ENCODE measurements around the gene ACTR3.

ACTR3 gene

DNA sequence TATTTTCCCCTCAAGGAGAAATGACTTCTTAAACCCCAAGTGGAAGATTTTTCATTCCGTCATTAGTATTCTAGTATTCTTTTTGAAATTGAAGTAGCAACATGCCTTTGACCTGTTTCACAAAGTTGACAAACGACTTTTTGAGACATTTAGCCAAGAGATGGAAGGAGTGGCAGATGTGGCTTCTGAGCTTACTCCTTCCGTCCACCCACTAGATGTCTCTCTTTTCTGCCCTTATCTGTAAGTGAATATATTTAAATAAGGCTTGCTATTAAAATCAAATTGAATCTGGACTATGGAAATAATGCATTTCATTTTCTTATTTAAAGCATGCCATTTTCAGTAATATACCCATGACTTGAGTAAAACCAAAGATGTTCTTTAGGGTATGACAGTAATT lies 74.1 kb downstream of the ACTR3 start:
- H3K36me3 ChIP-seq (ENCODE audit: control insufficient read depth, insufficient read depth, low read length) = peaks cover 12% of the 10 kb centered on the region
- H3K9me3 ChIP-seq (ENCODE audit: control insufficient read depth, low read length) = no peaks in the 10 kb centered on the region
- no peak for DNase-seq
- H3K4me1 ChIP-seq (ENCODE audit: control insufficient read depth, insufficient read depth, low read length, poor library complexity, severe bottlenecking) = no peaks in the 10 kb centered on the region
- H3K27me3 ChIP-seq (replicated peaks; ENCODE audit: control insufficient read depth, insufficient read depth, low read length, poor library complexity, severe bottlenecking) = no peaks in the 10 kb centered on the region
- no peak overlapping the region for H3K4me3 ChIP-seq (ENCODE audit: insufficient read depth, low read depth, low read length, poor library complexity, severe bottlenecking)
- H3K27ac ChIP-seq (ENCODE audit: insufficient read depth, low read length, poor library complexity, severe bottlenecking) = no peak overlapping the region

DNA sequence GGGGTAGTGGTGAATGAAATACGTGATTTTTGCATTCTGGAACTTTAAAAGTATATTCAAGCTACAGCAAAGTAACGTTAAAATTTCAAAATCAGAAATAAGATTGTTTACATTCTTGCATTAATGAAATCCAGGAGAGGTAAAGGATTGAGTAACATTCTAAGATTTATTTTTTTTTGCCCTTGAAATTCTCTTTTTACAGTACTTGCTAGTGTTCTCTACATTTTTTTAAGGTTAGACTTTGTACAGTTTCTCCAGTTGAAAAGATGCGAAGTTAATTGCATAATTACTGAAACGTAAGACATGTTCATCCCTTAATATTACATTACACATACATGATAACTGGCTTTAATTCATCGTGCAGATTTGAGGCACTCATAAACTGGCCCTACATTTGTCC lies 74.5 kb downstream of the ACTR3 start:
- H3K27ac ChIP-seq (ENCODE audit: insufficient read depth, low read length, poor library complexity, severe bottlenecking) = no peak overlapping the region
- no peak for DNase-seq
- no peak overlapping the region for H3K4me3 ChIP-seq (ENCODE audit: insufficient read depth, low read depth, low read length, poor library complexity, severe bottlenecking)
- H3K9me3 ChIP-seq (ENCODE audit: control insufficient read depth, low read length) = no peaks in the 10 kb centered on the region
- no peaks in the 10 kb centered on the region for H3K4me1 ChIP-seq (ENCODE audit: control insufficient read depth, insufficient read depth, low read length, poor library complexity, severe bottlenecking)
- H3K27me3 ChIP-seq (replicated peaks; ENCODE audit: control insufficient read depth, insufficient read depth, low read length, poor library complexity, severe bottlenecking) = no peaks in the 10 kb centered on the region
- H3K36me3 ChIP-seq (ENCODE audit: control insufficient read depth, insufficient read depth, low read length) = peaks cover 7% of the 10 kb centered on the region

DNA sequence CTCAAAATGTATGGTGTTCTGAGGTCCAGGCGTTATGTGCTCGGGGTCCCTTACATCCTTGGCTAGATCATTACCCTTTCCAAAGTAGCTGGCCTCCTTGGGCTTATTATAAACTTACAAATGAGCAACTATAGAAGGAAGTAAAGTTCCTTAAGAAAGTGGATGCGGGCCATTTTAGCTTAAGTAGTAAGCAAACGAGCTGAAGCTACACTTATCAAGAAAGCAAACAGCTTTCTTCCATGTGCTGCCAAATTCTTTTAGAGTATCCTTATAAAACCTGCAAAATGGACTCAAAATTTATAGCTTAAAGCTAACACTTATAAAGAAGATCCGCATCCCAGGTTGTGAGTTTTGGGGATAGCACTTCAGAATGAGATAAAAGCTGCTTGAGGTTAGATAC lies 75.3 kb downstream of the ACTR3 start:
- H3K27ac ChIP-seq (ENCODE audit: insufficient read depth, low read length, poor library complexity, severe bottlenecking) = no peak overlapping the region
- DNase-seq = no peak
- H3K4me1 ChIP-seq (ENCODE audit: control insufficient read depth, insufficient read depth, low read length, poor library complexity, severe bottlenecking) = no peaks in the 10 kb centered on the region
- no peaks in the 10 kb centered on the region for H3K27me3 ChIP-seq (replicated peaks; ENCODE audit: control insufficient read depth, insufficient read depth, low read length, poor library complexity, severe bottlenecking)
- no peak overlapping the region for H3K4me3 ChIP-seq (ENCODE audit: insufficient read depth, low read depth, low read length, poor library complexity, severe bottlenecking)
- no peaks in the 10 kb centered on the region for H3K9me3 ChIP-seq (ENCODE audit: control insufficient read depth, low read length)
- H3K36me3 ChIP-seq (ENCODE audit: control insufficient read depth, insufficient read depth, low read length) = no peaks in the 10 kb centered on the region

DNA sequence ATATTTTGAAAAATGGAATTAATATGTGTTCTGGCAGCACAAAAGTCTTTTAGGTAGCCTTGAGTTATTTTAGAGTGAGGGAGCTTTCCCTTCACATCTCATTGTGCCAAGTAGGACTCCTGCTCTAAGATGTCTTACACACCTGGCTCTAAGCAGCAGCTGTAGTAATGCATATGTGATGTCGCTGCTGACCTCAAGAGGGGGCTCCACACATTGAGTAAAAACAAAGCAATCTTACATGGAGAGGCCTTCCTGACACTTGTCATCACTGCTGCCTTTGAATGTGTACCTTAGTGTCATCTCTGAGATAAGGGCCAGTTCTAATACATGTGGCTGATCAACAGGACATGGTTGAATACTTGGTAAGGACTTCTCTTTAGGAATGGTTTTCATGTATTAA lies 75.8 kb downstream of the ACTR3 start:
- Histone ChIP-seq H3K9me3 (ENCODE audit: control insufficient read depth, low read length) (no peaks in the 10 kb centered on the region), H3K4me1 (ENCODE audit: control insufficient read depth, insufficient read depth, low read length, poor library complexity, severe bottlenecking) (no peaks in the 10 kb centered on the region)
- no peak for DNase-seq

DNA sequence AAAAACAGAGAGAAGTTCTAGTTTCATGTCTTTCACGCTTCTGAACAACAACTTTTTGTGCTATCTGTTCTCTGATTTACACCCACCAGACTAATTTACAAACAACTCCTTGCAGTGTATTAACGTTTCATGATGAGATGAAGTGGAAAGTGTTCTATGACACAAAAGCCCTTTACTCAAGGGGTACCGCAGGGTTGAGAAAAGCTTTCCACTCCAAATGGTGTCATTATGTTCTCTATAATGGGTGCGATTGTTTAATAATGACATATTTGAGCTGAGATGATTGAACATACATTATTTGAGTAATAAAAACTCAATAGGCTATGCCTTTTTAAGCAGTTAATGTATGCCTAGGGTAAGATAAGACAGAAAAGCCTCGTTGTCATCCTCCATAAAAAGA lies 76.3 kb downstream of the ACTR3 start:
- no peaks in the 10 kb centered on the region for H3K36me3 ChIP-seq (ENCODE audit: control insufficient read depth, insufficient read depth, low read length)
- no peaks in the 10 kb centered on the region for H3K4me1 ChIP-seq (ENCODE audit: control insufficient read depth, insufficient read depth, low read length, poor library complexity, severe bottlenecking)
- H3K27ac ChIP-seq (ENCODE audit: insufficient read depth, low read length, poor library complexity, severe bottlenecking) = no peak overlapping the region
- H3K27me3 ChIP-seq (replicated peaks; ENCODE audit: control insufficient read depth, insufficient read depth, low read length, poor library complexity, severe bottlenecking) = no peaks in the 10 kb centered on the region
- H3K4me3 ChIP-seq (ENCODE audit: insufficient read depth, low read depth, low read length, poor library complexity, severe bottlenecking) = no peak overlapping the region
- H3K9me3 ChIP-seq (ENCODE audit: control insufficient read depth, low read length) = no peaks in the 10 kb centered on the region
- no peak for DNase-seq

More for the DNA sequence above, 75.8 kb downstream of the ACTR3 start:
- H3K27me3 ChIP-seq (replicated peaks; ENCODE audit: control insufficient read depth, insufficient read depth, low read length, poor library complexity, severe bottlenecking) = no peaks in the 10 kb centered on the region
- H3K27ac ChIP-seq (ENCODE audit: insufficient read depth, low read length, poor library complexity, severe bottlenecking) = no peak overlapping the region
- no peak overlapping the region for H3K4me3 ChIP-seq (ENCODE audit: insufficient read depth, low read depth, low read length, poor library complexity, severe bottlenecking)
- H3K36me3 ChIP-seq (ENCODE audit: control insufficient read depth, insufficient read depth, low read length) = no peaks in the 10 kb centered on the region

DNA sequence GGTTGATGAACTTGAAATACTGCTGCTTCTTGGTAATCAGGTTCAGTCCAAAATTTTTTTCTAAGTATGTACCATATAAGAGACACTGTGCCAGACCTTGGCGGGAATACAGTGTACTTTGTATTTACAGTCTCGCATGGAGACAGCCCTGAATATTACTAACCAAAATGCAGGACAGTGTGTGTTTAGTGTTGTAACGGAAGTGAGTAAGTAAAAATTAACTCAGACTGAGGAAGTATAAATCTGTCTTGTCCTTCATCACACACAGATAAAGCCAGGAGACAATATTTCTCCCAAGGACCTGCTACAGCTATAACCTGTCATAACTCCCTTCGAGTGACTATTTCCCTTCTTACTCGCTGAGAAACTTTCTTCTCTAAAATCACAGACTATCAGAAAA lies 76.9 kb downstream of the ACTR3 start:
- Histone ChIP-seq H3K9me3 (ENCODE audit: control insufficient read depth, low read length) (no peaks in the 10 kb centered on the region), H3K4me1 (ENCODE audit: control insufficient read depth, insufficient read depth, low read length, poor library complexity, severe bottlenecking) (no peaks in the 10 kb centered on the region), H3K27ac (ENCODE audit: insufficient read depth, low read length, poor library complexity, severe bottlenecking) (no peak overlapping the region), H3K27me3 (replicated peaks; ENCODE audit: control insufficient read depth, insufficient read depth, low read length, poor library complexity, severe bottlenecking) (no peaks in the 10 kb centered on the region), H3K4me3 (ENCODE audit: insufficient read depth, low read depth, low read length, poor library complexity, severe bottlenecking) (no peak overlapping the region), H3K36me3 (ENCODE audit: control insufficient read depth, insufficient read depth, low read length) (peaks cover 4% of the 10 kb centered on the region)
- DNase-seq = no peak

DNA sequence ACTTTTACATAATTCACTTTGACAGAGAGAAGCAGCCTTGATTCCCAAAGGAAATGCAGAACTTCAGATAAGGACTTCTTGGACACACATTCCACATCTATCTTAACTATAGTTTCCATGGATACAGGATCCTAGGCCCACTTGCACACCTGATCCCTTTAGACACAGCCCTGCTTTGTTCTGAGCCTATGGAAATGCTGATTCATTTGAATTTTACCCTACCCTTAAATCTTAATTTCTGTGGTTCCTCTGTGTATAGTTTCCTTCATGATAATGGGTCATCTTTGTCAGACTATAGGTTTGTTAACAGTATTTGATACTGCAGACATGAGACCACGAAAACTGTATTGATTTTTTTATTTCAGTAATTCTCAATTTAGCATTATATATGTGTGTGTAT lies 77.4 kb downstream of the ACTR3 start:
- Histone ChIP-seq H3K27ac (ENCODE audit: insufficient read depth, low read length, poor library complexity, severe bottlenecking) (no peak overlapping the region), H3K27me3 (replicated peaks; ENCODE audit: control insufficient read depth, insufficient read depth, low read length, poor library complexity, severe bottlenecking) (no peaks in the 10 kb centered on the region), H3K4me1 (ENCODE audit: control insufficient read depth, insufficient read depth, low read length, poor library complexity, severe bottlenecking) (no peaks in the 10 kb centered on the region), H3K4me3 (ENCODE audit: insufficient read depth, low read depth, low read length, poor library complexity, severe bottlenecking) (no peak overlapping the region), H3K36me3 (ENCODE audit: control insufficient read depth, insufficient read depth, low read length) (peaks cover 7% of the 10 kb centered on the region), H3K9me3 (ENCODE audit: control insufficient read depth, low read length) (no peaks in the 10 kb centered on the region)
- DNase-seq = no peak

DNA sequence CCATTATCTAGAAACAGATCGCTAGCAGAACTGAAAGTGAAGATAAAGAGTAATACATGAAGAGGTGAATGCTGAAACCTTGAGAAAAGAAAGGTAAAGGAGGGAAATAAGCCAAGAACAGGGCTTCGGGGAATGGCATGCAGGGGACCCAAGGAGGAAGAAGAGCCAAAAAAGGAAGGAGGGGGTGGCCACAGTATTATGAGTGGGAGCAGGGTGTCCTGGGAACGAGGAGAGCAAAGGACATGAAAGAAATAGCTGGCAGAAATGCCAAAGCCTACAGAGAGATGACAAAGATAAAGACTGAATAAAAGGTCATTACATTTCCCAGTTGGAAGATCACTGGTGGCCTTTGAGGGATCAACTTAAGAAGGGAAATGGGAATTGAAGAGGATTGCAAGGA lies 82.9 kb downstream of the ACTR3 start:
- H3K36me3 ChIP-seq (ENCODE audit: control insufficient read depth, insufficient read depth, low read length) = peaks cover 24% of the 10 kb centered on the region
- DNase-seq = no peak
- H3K9me3 ChIP-seq (ENCODE audit: control insufficient read depth, low read length) = no peaks in the 10 kb centered on the region
- H3K4me3 ChIP-seq (ENCODE audit: insufficient read depth, low read depth, low read length, poor library complexity, severe bottlenecking) = no peak overlapping the region
- H3K27ac ChIP-seq (ENCODE audit: insufficient read depth, low read length, poor library complexity, severe bottlenecking) = no peak overlapping the region
- no peaks in the 10 kb centered on the region for H3K4me1 ChIP-seq (ENCODE audit: control insufficient read depth, insufficient read depth, low read length, poor library complexity, severe bottlenecking)
- no peaks in the 10 kb centered on the region for H3K27me3 ChIP-seq (replicated peaks; ENCODE audit: control insufficient read depth, insufficient read depth, low read length, poor library complexity, severe bottlenecking)

DNA sequence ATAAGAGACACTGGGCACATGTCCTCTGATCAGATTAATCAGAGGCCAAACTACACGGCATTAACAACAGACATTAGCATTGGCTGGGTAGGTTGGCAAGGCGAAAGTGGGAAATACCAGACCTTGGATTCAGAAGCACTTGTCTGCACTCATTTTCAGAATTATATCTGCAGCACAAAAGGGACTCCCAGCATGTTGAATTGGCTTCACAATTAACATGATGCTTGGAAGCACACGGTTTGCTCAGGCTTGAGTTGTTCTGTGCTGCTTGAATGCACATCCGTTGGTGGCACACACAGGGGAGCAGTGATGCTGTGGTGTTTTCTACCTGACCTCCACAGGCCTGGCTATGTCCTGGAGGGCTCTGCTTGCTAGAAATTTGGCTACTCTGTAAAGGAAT lies 83.9 kb downstream of the ACTR3 start:
- Histone ChIP-seq H3K36me3 (ENCODE audit: control insufficient read depth, insufficient read depth, low read length) (peaks cover 24% of the 10 kb centered on the region), H3K4me3 (ENCODE audit: insufficient read depth, low read depth, low read length, poor library complexity, severe bottlenecking) (no peak overlapping the region), H3K27ac (ENCODE audit: insufficient read depth, low read length, poor library complexity, severe bottlenecking) (no peak overlapping the region), H3K4me1 (ENCODE audit: control insufficient read depth, insufficient read depth, low read length, poor library complexity, severe bottlenecking) (no peaks in the 10 kb centered on the region), H3K9me3 (ENCODE audit: control insufficient read depth, low read length) (no peaks in the 10 kb centered on the region), H3K27me3 (replicated peaks; ENCODE audit: control insufficient read depth, insufficient read depth, low read length, poor library complexity, severe bottlenecking) (no peaks in the 10 kb centered on the region)
- DNase-seq = no peak

DNA sequence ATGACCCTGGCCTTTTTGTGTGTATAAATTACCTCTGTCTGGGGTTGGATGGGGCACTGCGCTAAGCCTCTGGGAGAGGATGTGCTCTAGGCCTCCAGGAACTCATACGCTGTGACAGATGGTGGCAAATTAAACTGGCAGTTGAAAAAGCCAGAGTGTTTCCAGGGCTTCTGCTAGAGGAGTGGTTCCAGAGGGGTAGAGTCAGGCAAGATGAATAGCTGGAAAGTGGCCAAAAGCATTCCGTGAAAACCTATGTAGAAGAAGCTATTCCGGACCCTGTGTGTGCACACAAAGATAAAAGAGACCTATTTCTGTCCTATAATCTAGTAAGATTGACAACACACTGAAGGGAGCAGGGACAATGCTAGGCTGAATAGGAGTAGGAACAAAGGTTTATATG lies 84.8 kb downstream of the ACTR3 start:
- Histone ChIP-seq H3K4me3 (ENCODE audit: insufficient read depth, low read depth, low read length, poor library complexity, severe bottlenecking) (no peak overlapping the region), H3K27ac (ENCODE audit: insufficient read depth, low read length, poor library complexity, severe bottlenecking) (no peak overlapping the region), H3K36me3 (ENCODE audit: control insufficient read depth, insufficient read depth, low read length) (peaks cover 24% of the 10 kb centered on the region), H3K27me3 (replicated peaks; ENCODE audit: control insufficient read depth, insufficient read depth, low read length, poor library complexity, severe bottlenecking) (no peaks in the 10 kb centered on the region), H3K4me1 (ENCODE audit: control insufficient read depth, insufficient read depth, low read length, poor library complexity, severe bottlenecking) (no peaks in the 10 kb centered on the region), H3K9me3 (ENCODE audit: control insufficient read depth, low read length) (no peaks in the 10 kb centered on the region)
- no peak for DNase-seq

Measured in effector memory CD4-positive, alpha-beta T cell (primary cell).